OCI-LY7 (cell line): Measurements from ENCODE around the gene CACTIN. TPM values are rescaled to one million over a fixed set of nuclear protein-coding genes. Genes with fewer than 3 reads are reported as not detected.

Experiments
- BruUV-seq: library from RNA; stranded (reverse); fragments of 400-500 nt; replicated peaks from 2 replicates; lab custom pipeline; 2021; lab: Mats Ljungman, UMichigan
- CTCF ChIA-PET: fragments of 300-600 bp; sonication (Branson Sonifier 250); formaldehyde crosslinking; loops from one replicate; lab custom pipeline; 2022; ENCODE audit warnings: antibody characterized with exemption; ENCODE audit not compliant: unreplicated experiment; lab: Charles Lee
- POLR2A ChIA-PET: fragments of 300-600 bp; sonication (Branson Sonifier 250); formaldehyde crosslinking; loops from one replicate; lab custom pipeline; 2022; ENCODE audit warnings: antibody characterized with exemption; lab: Charles Lee
- DNase-seq: peaks from one replicate; pipeline ENCODE4 v3.0.0-alpha.2; 2015; ENCODE audit warnings: low spot score
- H2AFZ ChIP-seq: fragments of 200-600 bp; sonication (generic), shearing (Covaris generic); 2 replicates; pipeline ENCODE4 v1.6.1; 2014; ENCODE audit warnings: mild to moderate bottlenecking, antibody characterized with exemption, low read length, moderate library complexity
- H3K27ac ChIP-seq: fragments of 200-600 bp; sonication (generic); 2 replicates; pipeline ENCODE4 v1.5.1; 2014; ENCODE audit warnings: mixed run types, low read depth, mild to moderate bottlenecking, moderate library complexity, low read length, inconsistent platforms; ENCODE audit not compliant: poor library complexity, severe bottlenecking
- H3K36me3 ChIP-seq: fragments of 200-600 bp; sonication (generic); 2 replicates; pipeline ENCODE4 v1.6.1; 2014; ENCODE audit warnings: mild to moderate bottlenecking, antibody characterized with exemption, low read length, moderate library complexity, mixed read lengths; ENCODE audit not compliant: insufficient read depth
- H3K4me1 ChIP-seq: fragments of 200-600 bp; sonication (generic); 2 replicates; pipeline ENCODE4 v1.5.1; 2014; ENCODE audit warnings: mild to moderate bottlenecking, low read length; ENCODE audit not compliant: insufficient read depth, poor library complexity, severe bottlenecking
- H3K4me2 ChIP-seq: fragments of 200-600 bp; sonication (generic); 2 replicates; pipeline ENCODE4 v1.6.1; 2014; ENCODE audit warnings: mild to moderate bottlenecking, low read length
- H3K4me3 ChIP-seq: fragments of 200-600 bp; sonication (generic); 2 replicates; pipeline ENCODE4 v1.5.1; 2014; ENCODE audit warnings: mild to moderate bottlenecking, low read depth, low read length; ENCODE audit not compliant: poor library complexity, severe bottlenecking
- H3K79me2 ChIP-seq: fragments of 200-600 bp; sonication (generic); 2 replicates; pipeline ENCODE4 v1.6.1; 2016; ENCODE audit warnings: low read depth, mild to moderate bottlenecking, low read length, moderate library complexity, mixed read lengths; ENCODE audit not compliant: insufficient read depth
- H3K9me2 ChIP-seq: fragments of 200-600 bp; sonication (generic); 2 replicates; pipeline ENCODE4 v1.6.1; 2016; ENCODE audit warnings: mild to moderate bottlenecking, low read length, mixed read lengths; ENCODE audit not compliant: insufficient read depth
- H3K9me3 ChIP-seq: fragments of 200-600 bp; sonication (generic); 2 replicates; pipeline ENCODE4 v1.6.1; 2014; ENCODE audit warnings: mild to moderate bottlenecking, mixed run types, low read length, mixed read lengths
- H4K20me1 ChIP-seq: fragments of 200-600 bp; sonication (generic); 2 replicates; pipeline ENCODE4 v1.6.1; 2014; ENCODE audit warnings: mild to moderate bottlenecking, antibody characterized with exemption, low read length, moderate library complexity, mixed read lengths; ENCODE audit not compliant: insufficient read depth
- EZH2phosphoT487 ChIP-seq: fragments of 200-600 bp; sonication (generic); IDR thresholded peaks from 2 replicates; pipeline ENCODE4 v1.6.1; 2018; ENCODE audit warnings: low read depth, borderline replicate concordance, mild to moderate bottlenecking, mixed run types, antibody characterized with exemption, low read length, moderate library complexity, mixed read lengths
- intact Hi-C: fragments of 100-400 bp; cut with micrococcal nuclease; formaldehyde crosslinking; loops from one replicate; pipeline ENCODE4 v1.10.0; 2022; ENCODE audit not compliant: unreplicated experiment
- total RNA-seq, 2 experiments: library from RNA; depleted of rRNA in 1 of 2; stranded (reverse); fragments of >200 nt in 1 of 2; shearing (Covaris generic) in 1 of 2; gene quantifications; 2 replicates each; pipeline ENCODE4 v1.2.3, GENCODE V29; 2014 to 2022
- TF ChIP-seq, protein P1 (sequence below): fragments of 200-600 bp; sonication (generic); conservative IDR thresholded peaks from 2 replicates; pipeline ENCODE4 v1.5.1; 2014; ENCODE audit warnings: mild to moderate bottlenecking, antibody characterized with exemption, low read length, moderate library complexity, mixed read lengths

The CACTIN gene
- total RNA-seq, 2 experiments from 2014 or later = 34.2 to 35.9 TPM

DNA sequence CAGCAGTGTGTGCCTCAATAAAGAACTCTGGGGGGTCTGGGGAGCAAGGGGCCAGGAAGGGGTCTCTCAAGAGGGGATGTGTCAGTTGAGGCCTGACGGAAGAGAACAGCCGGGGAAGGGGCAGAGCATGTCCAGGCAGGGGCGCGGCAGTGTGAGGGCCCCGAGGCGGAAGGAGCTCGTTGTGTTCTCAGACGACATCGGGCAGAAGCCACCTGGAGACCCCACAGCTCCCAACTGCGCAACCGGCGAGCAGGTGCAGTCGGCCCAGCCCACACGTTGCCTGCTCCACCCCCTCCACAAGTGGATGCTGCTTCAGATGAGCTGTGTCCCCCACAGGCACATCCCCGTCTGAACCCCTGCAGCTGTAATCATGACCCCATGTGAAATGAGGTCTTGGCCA lies 4.9 kb downstream of the CACTIN start:
- no peak for TF ChIP-seq EZH2phosphoT487
- TF ChIP-seq, protein P1, sequence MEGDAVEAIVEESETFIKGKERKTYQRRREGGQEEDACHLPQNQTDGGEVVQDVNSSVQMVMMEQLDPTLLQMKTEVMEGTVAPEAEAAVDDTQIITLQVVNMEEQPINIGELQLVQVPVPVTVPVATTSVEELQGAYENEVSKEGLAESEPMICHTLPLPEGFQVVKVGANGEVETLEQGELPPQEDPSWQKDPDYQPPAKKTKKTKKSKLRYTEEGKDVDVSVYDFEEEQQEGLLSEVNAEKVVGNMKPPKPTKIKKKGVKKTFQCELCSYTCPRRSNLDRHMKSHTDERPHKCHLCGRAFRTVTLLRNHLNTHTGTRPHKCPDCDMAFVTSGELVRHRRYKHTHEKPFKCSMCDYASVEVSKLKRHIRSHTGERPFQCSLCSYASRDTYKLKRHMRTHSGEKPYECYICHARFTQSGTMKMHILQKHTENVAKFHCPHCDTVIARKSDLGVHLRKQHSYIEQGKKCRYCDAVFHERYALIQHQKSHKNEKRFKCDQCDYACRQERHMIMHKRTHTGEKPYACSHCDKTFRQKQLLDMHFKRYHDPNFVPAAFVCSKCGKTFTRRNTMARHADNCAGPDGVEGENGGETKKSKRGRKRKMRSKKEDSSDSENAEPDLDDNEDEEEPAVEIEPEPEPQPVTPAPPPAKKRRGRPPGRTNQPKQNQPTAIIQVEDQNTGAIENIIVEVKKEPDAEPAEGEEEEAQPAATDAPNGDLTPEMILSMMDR = no peak
- no peak overlapping the region for H3K4me3 ChIP-seq
- 0 out of 2 replicates have a peak, but pooled peaks cover 11% of the 10 kb centered on the region for H4K20me1 ChIP-seq
- no peak overlapping the region for H3K27ac ChIP-seq
- no peaks in the 10 kb centered on the region for H3K9me2 ChIP-seq
- peaks cover 13% of the 10 kb centered on the region for H3K4me1 ChIP-seq
- DNase-seq = no peak
- H2AFZ ChIP-seq = no peak overlapping the region
- no peaks in the 10 kb centered on the region for H3K9me3 ChIP-seq
- H3K4me2 ChIP-seq = no peak overlapping the region
- ChIA-PET CTCF (interaction anchor here (0.6 kb wide), 2 partner anchors 32 to 77 kb away, joined by 3 to 4 read pairs; no protein-coding TSS in a partner anchor), POLR2A (interaction anchor here (0.7 kb wide), 1 partner anchor 142 kb away, joined by 3 read pairs; no protein-coding TSS in a partner anchor)
- intact Hi-C loops = no loop called here
- peaks cover 40% of the 10 kb centered on the region for H3K36me3 ChIP-seq
- no TSS peak for BruUV-seq
- H3K79me2 ChIP-seq = peaks cover 21% of the 10 kb centered on the region

GRCh38 chr19:3620817-3621547 lies 5.6 kb downstream of the CACTIN start:
- no peak overlapping the region for H3K27ac ChIP-seq
- H2AFZ ChIP-seq = no peak overlapping the region
- ChIA-PET CTCF (no interaction called here), POLR2A (no interaction called here)
- no peak overlapping the region for H3K4me3 ChIP-seq
- no peaks in the 10 kb centered on the region for H3K9me2 ChIP-seq
- no peak overlapping the region for H3K4me2 ChIP-seq
- H3K9me3 ChIP-seq = no peaks in the 10 kb centered on the region
- peaks cover 40% of the 10 kb centered on the region for H3K36me3 ChIP-seq
- no TSS peak for BruUV-seq
- peaks cover 13% of the 10 kb centered on the region for H3K4me1 ChIP-seq
- H4K20me1 ChIP-seq = 0 out of 2 replicates have a peak, but pooled peaks cover 10% of the 10 kb centered on the region
- intact Hi-C loops = no loop called here
- no peak for DNase-seq
- H3K79me2 ChIP-seq = peaks cover 16% of the 10 kb centered on the region
- TF ChIP-seq, protein P1 = no peak
- TF ChIP-seq EZH2phosphoT487 = no peak
